Endothelial cell (in vitro differentiated cells): ENCODE data around the gene USP10. TPM values are rescaled to one million over a fixed set of nuclear protein-coding genes. Genes with fewer than 3 reads are reported as not detected.
A peak's percentile ranks its signal among the peaks of the same experiment; 100 is the strongest.
"Not testable (repeated sequence)": the region's sequence is repeated elsewhere in the genome, so short reads cannot be mapped to it uniquely, and the experiment has no call there.

Source experiments
- DNase-seq: peaks from one replicate; pipeline ENCODE4 v3.0.0; 2021; ENCODE audit warnings: low spot score
- H3K27ac Mint-ChIP-seq: one replicate; pipeline ENCODE4 v1.8.0; 2021; ENCODE audit warnings: mixed read lengths, inconsistent platforms; ENCODE audit not compliant: unreplicated experiment
- H3K27me3 Mint-ChIP-seq: one replicate; pipeline ENCODE4 v1.8.0; 2021; ENCODE audit warnings: mild to moderate bottlenecking, moderate library complexity, mixed read lengths, inconsistent platforms; ENCODE audit not compliant: unreplicated experiment
- H3K36me3 Mint-ChIP-seq: one replicate; pipeline ENCODE4 v1.8.0; 2021; ENCODE audit warnings: mild to moderate bottlenecking, low read depth, mixed read lengths, inconsistent platforms; ENCODE audit not compliant: unreplicated experiment
- H3K4me1 Mint-ChIP-seq: one replicate; pipeline ENCODE4 v1.8.0; 2021; ENCODE audit warnings: mild to moderate bottlenecking, mixed read lengths, inconsistent platforms; ENCODE audit not compliant: unreplicated experiment
- H3K4me3 Mint-ChIP-seq: one replicate; pipeline ENCODE4 v1.8.0; 2021; ENCODE audit warnings: mild to moderate bottlenecking, mixed read lengths, inconsistent platforms; ENCODE audit not compliant: unreplicated experiment
- H3K9me3 Mint-ChIP-seq: one replicate; pipeline ENCODE4 v1.8.0; 2021; ENCODE audit warnings: mixed read lengths, inconsistent platforms; ENCODE audit not compliant: unreplicated experiment
- CTCF ChIP-seq: fragments of 200-600 bp; sonication (generic); IDR thresholded peaks from one replicate; pipeline ENCODE4 v1.5.0; 2021; ENCODE audit warnings: antibody characterized with exemption; ENCODE audit not compliant: unreplicated experiment
- total RNA-seq: library from RNA; stranded (reverse); fragmentation: NEBNext Ultra II Directional; extraction: Animal tissue kit (Norgen Biotek cat#: 25700); gene quantifications from one replicate; pipeline ENCODE4 v1.2.1, GENCODE V29; 2021; ENCODE audit not compliant: unreplicated experiment

USP10 gene
- total RNA-seq, 1 donor from 2014 or later = 81.2 TPM

DNA sequence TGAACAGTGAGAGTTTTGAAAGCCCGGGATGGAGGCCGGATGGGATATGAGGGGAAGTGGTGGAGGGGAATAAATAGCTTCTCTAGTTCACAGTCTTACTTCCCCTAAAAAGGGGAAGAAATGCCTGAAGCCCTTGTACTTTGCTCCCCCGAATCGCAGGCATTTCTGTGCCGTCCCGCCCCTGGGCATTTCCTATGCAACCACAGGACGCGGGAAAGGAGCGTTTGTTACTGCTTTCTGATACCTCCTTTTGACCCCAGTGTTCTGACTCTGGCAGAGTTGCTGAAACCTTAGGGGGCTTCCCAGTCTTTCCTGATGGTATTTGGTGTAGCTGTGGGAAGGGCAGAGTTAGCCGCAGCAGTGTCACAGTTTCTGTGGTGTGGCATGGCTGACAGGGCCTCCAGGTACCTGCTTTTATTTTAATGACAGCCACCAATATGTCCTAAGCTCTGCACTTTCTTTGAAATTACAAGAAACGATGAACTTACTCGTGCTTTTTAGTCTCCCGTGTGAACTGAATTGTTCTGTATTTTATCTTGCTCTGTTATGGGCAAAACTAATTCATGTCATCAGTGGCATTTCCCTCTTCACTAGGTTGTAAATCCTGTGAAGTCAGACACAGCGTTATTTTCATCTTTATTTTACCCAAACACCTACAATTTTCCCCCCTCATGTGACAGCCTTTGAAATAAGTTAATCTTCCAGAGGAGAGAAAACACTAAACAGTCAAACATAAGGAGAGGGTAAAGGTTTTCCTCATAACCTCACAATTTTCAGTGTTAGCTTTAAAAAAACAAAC lies 27.1 kb downstream of the USP10 start:
- H3K27me3 Mint-ChIP-seq = no peaks in the 10 kb centered on the region
- peak; percentile 39 for DNase-seq
- H3K4me1 Mint-ChIP-seq = peaks cover 71% of the 10 kb centered on the region
- H3K36me3 Mint-ChIP-seq = no peaks in the 10 kb centered on the region
- H3K27ac Mint-ChIP-seq = peak overlapping the region; percentile 82
- no peak overlapping the region for H3K4me3 Mint-ChIP-seq
- H3K9me3 Mint-ChIP-seq = no peaks in the 10 kb centered on the region
- no peak for TF ChIP-seq CTCF

GRCh38 chr16:84728853-84729424 lies 29.1 kb downstream of the USP10 start:
- no peaks in the 10 kb centered on the region for H3K27me3 Mint-ChIP-seq
- TF ChIP-seq CTCF = no peak
- H3K4me1 Mint-ChIP-seq = peaks cover 62% of the 10 kb centered on the region
- H3K9me3 Mint-ChIP-seq = no peaks in the 10 kb centered on the region
- no peaks in the 10 kb centered on the region for H3K36me3 Mint-ChIP-seq
- H3K27ac Mint-ChIP-seq = no peak overlapping the region
- DNase-seq = no peak
- H3K4me3 Mint-ChIP-seq = no peak overlapping the region

DNA sequence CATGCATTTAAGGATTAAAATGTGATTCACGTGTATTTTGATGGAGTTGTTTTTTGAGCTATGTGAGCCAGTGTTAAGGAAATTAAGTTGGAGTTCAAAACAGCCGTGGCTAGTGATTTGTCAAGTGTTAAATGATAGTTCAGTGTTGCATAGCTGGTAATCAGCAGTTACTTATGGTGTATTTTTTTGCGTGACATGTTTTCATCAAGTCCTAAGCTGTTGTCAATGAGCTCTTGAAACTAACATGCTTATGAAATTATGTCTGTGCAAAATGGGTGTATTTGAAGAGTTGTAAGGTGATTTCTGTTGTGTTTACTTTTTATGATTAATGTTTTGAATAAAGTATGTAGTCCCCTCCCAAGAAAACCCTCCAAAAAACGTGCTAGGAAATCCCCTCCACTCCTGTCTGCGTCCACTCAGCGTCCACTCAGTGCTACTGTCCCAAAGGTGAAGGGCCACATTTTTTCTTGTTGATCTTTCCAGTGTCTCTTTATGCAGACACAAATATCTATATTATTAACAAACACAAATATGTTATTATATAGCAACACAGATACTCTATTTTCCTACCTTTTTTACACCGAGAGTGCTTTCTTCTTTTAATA lies 30.0 kb downstream of the USP10 start:
- Mint-ChIP-seq H3K36me3 (no peaks in the 10 kb centered on the region), H3K9me3 (no peaks in the 10 kb centered on the region), H3K4me1 (peaks cover 56% of the 10 kb centered on the region), H3K4me3 (peak overlapping the region; percentile 39), H3K27ac (peak overlapping the region; percentile 95), H3K27me3 (no peaks in the 10 kb centered on the region)
- no peak for TF ChIP-seq CTCF
- DNase-seq = no peak

- Mint-ChIP-seq H3K9me3 (no peaks in the 10 kb centered on the region), H3K4me3 (no peak overlapping the region), H3K36me3 (no peaks in the 10 kb centered on the region), H3K4me1 (peaks cover 51% of the 10 kb centered on the region), H3K27ac (peak overlapping the region; percentile 95), H3K27me3 (no peaks in the 10 kb centered on the region)
- peak; percentile 26 for DNase-seq
- TF ChIP-seq CTCF = no peak
These were observed 30.8 kb downstream of the USP10 start for GRCh38 chr16:84730406-84731106.

DNA sequence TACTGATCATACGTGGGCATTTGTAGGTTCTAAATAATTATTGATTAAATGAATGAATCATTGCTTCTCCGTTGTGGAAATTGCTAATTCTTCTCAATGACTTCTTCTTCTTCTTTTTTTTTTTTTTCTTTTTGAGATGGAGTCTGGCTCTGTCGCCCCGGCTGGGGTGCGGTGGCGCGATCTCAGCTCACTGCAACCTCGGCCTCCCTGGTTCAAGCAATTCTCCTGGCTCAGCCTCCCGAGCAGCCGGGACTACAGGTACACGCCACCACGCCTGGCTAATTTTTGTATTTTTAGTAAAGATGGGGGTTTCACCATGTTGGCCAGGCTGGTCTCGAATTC lies 32.5 kb downstream of the USP10 start:
- not testable (repeated sequence) for H3K9me3 Mint-ChIP-seq, H3K27ac Mint-ChIP-seq, H3K4me3 Mint-ChIP-seq, H3K36me3 Mint-ChIP-seq, DNase-seq, H3K27me3 Mint-ChIP-seq
- peaks cover 34% of the 10 kb centered on the region for H3K4me1 Mint-ChIP-seq
